Tibial nerve (tissue), 4 donors: ENCODE measurements around the gene RASGRP3. TPM values are rescaled to one million over a fixed set of nuclear protein-coding genes. Genes with fewer than 3 reads are reported as not detected.

Experiments used
- DNase-seq, 2 donors: peaks; one replicate each; pipeline ENCODE4 v3.0.0-alpha.2; 2019; ENCODE audit warnings: low spot score in 2 of 2
- H3K27ac ChIP-seq, 4 donors: fragments of 200-600 bp; sonication (generic) in 3 of 4; one replicate each; pipeline ENCODE4 v1.5.1; 2017 to 2019; ENCODE audit warnings: mild to moderate bottlenecking in 1 of 4
- H3K27me3 ChIP-seq, 2 donors: fragments of 200-600 bp; sonication (generic) in 1 of 2; one replicate each; pipeline versions ENCODE4 v1.5.1 to v1.6.0; 2017 to 2019
- H3K36me3 ChIP-seq, 3 donors: fragments of 200-600 bp; sonication (generic); one replicate each; pipeline ENCODE4 v1.5.1; 2018 to 2019
- H3K4me1 ChIP-seq, 4 donors: fragments of 200-600 bp; sonication (generic) in 3 of 4; one replicate each; pipeline ENCODE4 v1.5.1; 2017 to 2019
- H3K4me3 ChIP-seq, 4 donors: fragments of 200-600 bp; sonication (generic) in 3 of 4; one replicate each; pipeline ENCODE4 v1.5.1; 2017 to 2019; ENCODE audit warnings: mild to moderate bottlenecking in 1 of 4, moderate library complexity in 1 of 4
- H3K9me3 ChIP-seq, 4 donors: fragments of 200-600 bp; sonication (generic) in 3 of 4; one replicate each; pipeline ENCODE4 v1.5.1; 2017 to 2019
- CTCF ChIP-seq, 5 experiments: fragments of 200-600 bp in 3 of 5; fragments of 450-650 bp in 2 of 5; sonication (generic) in 3 of 5; IDR thresholded peaks; one replicate each; pipeline ENCODE4 v1.5.1; 2016 to 2019; ENCODE audit warnings: antibody characterized with exemption in 5 of 5, mild to moderate bottlenecking in 3 of 5, moderate library complexity in 2 of 5
- EP300 ChIP-seq, 2 donors: sonication (generic); formaldehyde crosslinking; IDR thresholded peaks; one replicate each; pipeline ENCODE4 v1.6.1; 2017; ENCODE audit warnings: antibody characterized with exemption in 2 of 2, mild to moderate bottlenecking in 1 of 2
- POLR2A ChIP-seq, 2 donors: fragments of 450-650 bp; IDR thresholded peaks; one replicate each; pipeline ENCODE4 v1.6.1; 2017; ENCODE audit warnings: antibody characterized with exemption in 2 of 2, mild to moderate bottlenecking in 2 of 2, moderate library complexity in 2 of 2
- WGBS, 2 donors: methylation state at CpG; one replicate each; pipeline ENCODE4 v1.1.5; 2018; 5-methylcytosine and 5-hydroxymethylcytosine counted together
- total RNA-seq, 4 donors: library from RNA; depleted of rRNA; stranded (reverse); fragments of >200 nt; gene quantifications; one replicate each; pipeline ENCODE4 v1.1.0, GENCODE V29; 2016

RASGRP3 gene
- total RNA-seq, 4 donors from 2014 or later, result 2.4 to 5.4 (median 3.9) TPM

DNA sequence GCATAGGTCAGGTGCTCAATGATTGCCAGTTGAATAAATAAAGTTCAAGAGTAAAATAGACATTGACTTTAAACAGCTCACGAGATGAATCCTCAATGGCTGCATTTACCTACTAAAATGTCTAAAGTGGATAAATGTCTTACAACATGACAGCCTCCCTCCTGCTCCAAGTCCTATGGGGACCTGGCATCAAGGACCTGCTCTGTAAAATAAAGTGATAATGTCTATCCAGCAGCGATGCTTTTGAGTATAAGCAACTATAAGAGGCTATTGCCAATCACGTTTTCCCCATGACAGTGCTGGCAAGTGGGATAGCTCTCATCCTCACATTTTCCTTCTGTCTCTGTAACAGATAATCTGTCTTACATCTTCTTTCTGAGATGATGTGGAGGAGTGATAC, 37.0 kb downstream of the RASGRP3 start:
- no peak for TF ChIP-seq EP300 (IDR thresholded peaks at IDR 0.05)
- no peak for TF ChIP-seq POLR2A (IDR thresholded peaks at IDR 0.05)
- TF ChIP-seq CTCF (IDR thresholded peaks at IDR 0.05), result no peak
- H3K4me1 ChIP-seq, result no peaks in the 10 kb centered on the region
- H3K27ac ChIP-seq, result no peak overlapping the region
- no peaks in the 10 kb centered on the region for H3K9me3 ChIP-seq
- H3K4me3 ChIP-seq, result no peak overlapping the region
- no peak for DNase-seq
- H3K36me3 ChIP-seq, result peaks cover 0 to 2% (median 0%) of the 10 kb centered on the region in 3 donors
- 91 to 94% methylated on average over 3 of the region's 3 CpGs for WGBS, 2 donors
- H3K27me3 ChIP-seq, result no peaks in the 10 kb centered on the region

DNA sequence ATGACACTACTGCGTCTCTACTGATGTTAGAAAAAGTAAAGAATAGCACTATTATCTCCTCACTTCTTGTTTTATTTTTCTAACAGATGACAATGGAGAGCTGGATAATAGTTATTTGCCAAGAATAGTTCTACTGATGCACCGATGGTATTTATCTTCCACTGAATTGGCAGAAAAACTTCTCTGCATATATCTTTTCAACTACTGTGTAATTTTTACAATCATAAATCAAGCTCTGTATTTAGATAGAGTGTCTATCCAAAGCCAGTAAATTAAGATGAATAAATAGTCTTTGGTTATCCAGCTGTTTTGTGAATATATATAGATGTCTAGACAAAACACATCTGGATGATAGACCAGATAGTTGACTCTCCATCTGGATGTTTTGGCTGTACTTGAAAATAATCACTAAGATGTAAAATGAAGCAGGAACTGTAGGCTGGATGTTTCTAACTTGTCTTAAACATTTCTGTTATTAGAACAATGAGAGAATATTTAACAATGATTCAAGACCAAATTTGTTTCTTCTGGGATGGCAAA, 40.1 kb downstream of the RASGRP3 start:
- H3K27me3 ChIP-seq, result no peaks in the 10 kb centered on the region
- WGBS, 2 donors, result 42 to 50% methylated on average over 2 of the region's 2 CpGs
- TF ChIP-seq EP300 (IDR thresholded peaks at IDR 0.05) (no peak), CTCF (IDR thresholded peaks at IDR 0.05) (no peak), POLR2A (IDR thresholded peaks at IDR 0.05) (no peak)
- H3K4me1 ChIP-seq, result peaks cover 0 to 5% (median 0%) of the 10 kb centered on the region in 4 donors
- no peak overlapping the region for H3K27ac ChIP-seq
- DNase-seq, result no peak
- peaks cover 0 to 2% (median 0%) of the 10 kb centered on the region in 3 donors for H3K36me3 ChIP-seq
- H3K9me3 ChIP-seq, result no peaks in the 10 kb centered on the region
- H3K4me3 ChIP-seq, result no peak overlapping the region

DNA sequence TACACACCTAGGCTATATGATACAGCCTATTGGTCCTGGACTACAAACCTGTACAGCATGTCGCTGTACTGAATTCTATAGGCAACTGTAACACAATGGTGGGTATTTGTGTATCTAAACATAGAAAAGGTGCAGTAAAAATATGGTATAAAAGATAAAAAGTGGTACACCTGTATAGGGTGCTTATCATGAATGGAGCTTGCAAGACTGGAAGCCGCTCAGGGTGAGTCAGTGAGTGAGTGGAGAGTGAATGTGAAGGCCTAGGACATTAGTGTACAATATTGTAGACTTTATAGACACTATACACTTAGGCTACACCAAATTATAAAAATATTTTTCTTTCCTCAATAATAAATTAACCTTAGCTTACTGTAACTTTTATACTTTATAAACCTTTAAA, 41.8 kb downstream of the RASGRP3 start:
- H3K9me3 ChIP-seq, result no peaks in the 10 kb centered on the region
- H3K27ac ChIP-seq, result no peak overlapping the region
- DNase-seq, result no peak
- no peak for TF ChIP-seq POLR2A (IDR thresholded peaks at IDR 0.05)
- TF ChIP-seq CTCF (IDR thresholded peaks at IDR 0.05), result no peak
- no peak for TF ChIP-seq EP300 (IDR thresholded peaks at IDR 0.05)
- peaks cover 0 to 19% (median 4%) of the 10 kb centered on the region in 4 donors for H3K4me1 ChIP-seq
- peaks cover 0 to 2% (median 0%) of the 10 kb centered on the region in 3 donors for H3K36me3 ChIP-seq
- 95 to 99% methylated on average over 2 of the region's 2 CpGs for WGBS, 2 donors
- no peak overlapping the region for H3K4me3 ChIP-seq
- no peaks in the 10 kb centered on the region for H3K27me3 ChIP-seq

- Histone ChIP-seq H3K36me3 (peaks cover 0 to 2% (median 0%) of the 10 kb centered on the region in 3 donors), H3K4me1 (peaks cover 0 to 19% (median 4%) of the 10 kb centered on the region in 4 donors), H3K4me3 (no peak overlapping the region), H3K9me3 (no peaks in the 10 kb centered on the region), H3K27ac (no peak overlapping the region), H3K27me3 (no peaks in the 10 kb centered on the region)
- TF ChIP-seq CTCF (IDR thresholded peaks at IDR 0.05), result no peak
- no peak for DNase-seq
- WGBS, 2 donors, result 77 to 83% methylated on average over 1 of the region's 1 CpG
Measured at GRCh38 chr2:33518929-33519328, 42.5 kb downstream of the RASGRP3 start.

GRCh38 chr2:33521791-33522281, 45.4 kb downstream of the RASGRP3 start:
- DNase-seq, result peak in 1 of 2 donors; percentile 64
- H3K27ac ChIP-seq, result peak overlapping the region in 2 of 4 donors; percentile 0 to 45
- H3K4me3 ChIP-seq, result no peak overlapping the region
- WGBS, 2 donors, result 12 to 38% methylated on average over 1 of the region's 1 CpG
- TF ChIP-seq POLR2A (IDR thresholded peaks at IDR 0.05) (no peak), EP300 (IDR thresholded peaks at IDR 0.05) (peak in 1 of 2 donors; percentile 54), CTCF (IDR thresholded peaks at IDR 0.05) (no peak)
- H3K4me1 ChIP-seq, result peaks cover 0 to 28% (median 4%) of the 10 kb centered on the region in 4 donors
- H3K36me3 ChIP-seq, result no peaks in the 10 kb centered on the region
- H3K27me3 ChIP-seq, result no peaks in the 10 kb centered on the region
- no peaks in the 10 kb centered on the region for H3K9me3 ChIP-seq
